Measurements from ENCODE around the gene ZNF616.

DNA sequence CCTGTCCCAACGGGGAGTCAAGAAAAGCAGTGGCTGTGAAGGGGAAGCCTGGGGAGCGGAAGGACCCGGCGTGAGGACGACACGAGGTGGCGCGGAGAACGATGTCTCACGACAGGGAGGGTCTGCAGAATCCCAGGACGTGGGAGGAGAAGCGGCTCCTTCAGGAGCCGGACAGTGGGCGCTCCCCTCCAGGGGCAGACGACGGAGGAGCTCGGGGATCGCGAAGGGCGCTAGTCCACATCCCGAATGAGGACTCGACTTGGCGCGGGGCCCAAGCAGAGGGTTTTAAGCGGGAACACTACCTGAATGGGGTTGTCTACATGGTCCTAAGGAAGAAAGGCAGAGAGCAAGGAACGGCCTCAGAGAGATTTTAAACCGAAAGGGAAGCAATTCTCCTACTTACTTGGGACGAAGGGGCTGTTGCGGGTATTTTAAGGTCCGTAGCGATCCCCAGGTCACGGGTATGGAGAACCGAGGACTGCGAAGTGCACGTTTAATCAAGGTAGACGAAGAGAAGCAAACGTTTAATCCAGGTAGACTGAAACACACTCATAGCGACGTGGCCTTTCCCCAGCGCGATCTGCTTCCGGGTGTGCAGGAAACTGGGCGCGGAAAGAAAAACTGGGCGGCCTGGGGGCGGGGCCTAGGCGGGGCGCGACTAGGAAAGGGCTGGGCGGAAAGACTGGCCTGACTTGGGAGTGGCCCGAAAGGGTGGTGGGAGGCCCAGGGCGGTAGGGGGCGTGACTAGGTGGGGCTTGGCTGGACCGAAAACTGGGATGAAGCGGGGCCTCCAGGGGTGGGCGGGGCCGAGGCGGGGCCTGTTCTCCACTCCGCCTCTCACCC lies 44.3 kb downstream of the ZNF616 start, which contains the start of gene ZNF841:
- no peak for TF ChIP-seq POLR2AphosphoS5 (IDR thresholded peaks at IDR 0.05; ENCODE audit: low read depth, low read length)
- no peak for TF ChIP-seq POLR2A (IDR thresholded peaks at IDR 0.05; ENCODE audit: low read depth, low read length)

Data from GM12892 (cell line).